GM12891 (cell line): Measurements from ENCODE around the gene YWHAB.

Experiments
- POLR2A ChIP-seq: IDR thresholded peaks from 2 replicates; pipeline ENCODE4 v1.6.1; 2011; ENCODE audit warnings: low read depth, low read length, control low read depth
- SPI1 ChIP-seq: IDR thresholded peaks from 2 replicates; pipeline ENCODE4 v1.6.1; 2011; ENCODE audit warnings: low read depth, low read length, control low read depth
- TAF1 ChIP-seq: IDR thresholded peaks from 2 replicates; pipeline ENCODE4 v1.6.1; 2011; ENCODE audit warnings: low read depth, low read length, control low read depth

DNA sequence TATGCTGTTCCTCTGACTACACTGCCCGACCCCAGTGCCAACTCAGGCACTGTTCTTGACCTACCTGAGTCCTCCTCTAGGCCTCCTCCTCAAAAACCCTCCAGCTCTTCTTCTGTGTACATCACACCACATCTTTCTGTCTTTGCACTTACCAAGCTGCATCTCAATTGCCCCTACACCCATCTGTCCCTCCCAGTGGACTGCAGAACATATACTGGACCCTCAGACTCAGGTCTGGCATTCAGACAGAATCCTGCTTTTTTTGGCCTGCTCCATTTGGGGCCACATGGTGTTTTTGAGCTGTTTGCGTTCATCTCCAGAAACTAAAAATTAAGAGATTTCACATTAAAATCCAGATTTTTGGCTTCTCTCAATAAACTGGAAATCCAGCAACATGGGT, 23.2 kb upstream of the YWHAB start:
- TF ChIP-seq POLR2A (no peak), TAF1 (no peak), SPI1 (no peak)
